ENCODE results near the gene CCT3. TPM values are rescaled to one million over a fixed set of nuclear protein-coding genes. Genes with fewer than 3 reads are reported as not detected.

CCT3 gene
- total RNA-seq, 2 donors from 2014 or later: 229 to 347 TPM

DNA sequence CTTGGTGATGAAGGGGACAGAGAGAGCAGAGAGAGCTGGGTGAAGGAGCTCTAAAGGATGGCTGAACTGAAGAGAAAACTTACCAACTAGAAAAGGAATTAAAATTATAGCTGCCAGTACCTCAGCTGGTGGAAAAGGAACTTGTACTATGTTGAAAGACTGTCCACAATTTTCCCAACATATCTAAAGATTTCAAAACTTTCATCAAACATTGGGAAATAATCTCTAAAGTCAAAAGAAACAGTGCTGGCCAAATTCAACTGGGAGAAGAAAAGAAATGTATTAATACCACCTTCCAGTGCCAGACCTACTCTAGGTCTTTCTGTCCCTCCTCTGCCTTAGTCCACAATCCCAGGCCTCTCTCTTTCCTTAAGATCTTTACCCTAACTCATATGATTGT, 61.6 kb downstream of the CCT3 start:
- no peak overlapping the region for H3K27ac Mint-ChIP-seq
- H3K36me3 Mint-ChIP-seq: peaks cover 35 to 42% of the 10 kb centered on the region in 2 donors

DNA sequence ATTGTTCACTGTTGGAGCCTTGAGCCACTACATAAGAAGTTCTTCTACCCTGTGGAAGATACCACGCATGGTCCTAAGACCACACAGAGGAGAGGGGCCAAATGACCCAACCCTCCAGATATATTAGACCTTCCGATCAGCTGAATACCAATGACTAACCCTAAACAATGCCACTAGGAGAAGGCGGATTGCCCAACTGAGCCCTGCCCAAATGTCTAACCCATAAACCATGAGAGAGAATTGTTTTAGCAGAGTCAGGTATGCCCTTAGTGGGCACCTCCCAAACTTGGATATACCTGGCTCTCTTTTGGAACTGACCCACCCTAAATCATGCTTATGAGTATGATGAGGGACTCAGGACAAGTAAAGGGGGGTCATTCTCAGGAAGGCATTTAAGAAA, 67.8 kb downstream of the CCT3 start:
- DNase-seq (ENCODE audit: low spot score in 2 of 2): no peak
- Mint-ChIP-seq H3K9me3 (no peaks in the 10 kb centered on the region), H3K27ac (peak overlapping the region in 1 of 2 donors; percentile 36), H3K36me3 (peaks cover 23 to 44% of the 10 kb centered on the region in 2 donors)
- no peak for ATAC-seq

More for the DNA sequence above, 61.6 kb downstream of the CCT3 start:
- no peaks in the 10 kb centered on the region for H3K9me3 Mint-ChIP-seq
- DNase-seq (ENCODE audit: low spot score in 2 of 2): no peak
- ATAC-seq: no peak

DNA sequence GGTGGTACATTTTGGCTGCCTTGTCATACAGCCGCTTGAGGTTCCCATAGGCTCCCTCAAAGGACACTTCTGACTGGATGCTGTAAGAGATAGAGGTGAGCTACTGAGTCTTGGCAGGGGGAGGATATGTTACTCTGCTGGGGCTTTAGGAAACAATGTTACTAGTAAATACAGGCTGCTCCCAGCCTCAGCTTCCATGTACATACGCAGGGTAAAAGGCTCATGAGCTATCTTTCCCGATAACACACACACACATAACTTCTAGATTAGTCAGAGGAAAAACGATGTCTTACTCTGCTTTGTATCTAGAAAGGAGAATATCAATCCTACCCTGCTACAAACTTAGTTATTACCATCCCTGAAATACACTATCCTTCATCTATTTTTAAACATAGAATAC, 69.8 kb downstream of the CCT3 start:
- peaks cover 27 to 51% of the 10 kb centered on the region in 2 donors for H3K36me3 Mint-ChIP-seq
- ATAC-seq (no peak), DNase-seq (ENCODE audit: low spot score in 2 of 2) (no peak)
- H3K27ac Mint-ChIP-seq: no peak overlapping the region
- H3K9me3 Mint-ChIP-seq: no peaks in the 10 kb centered on the region

DNA sequence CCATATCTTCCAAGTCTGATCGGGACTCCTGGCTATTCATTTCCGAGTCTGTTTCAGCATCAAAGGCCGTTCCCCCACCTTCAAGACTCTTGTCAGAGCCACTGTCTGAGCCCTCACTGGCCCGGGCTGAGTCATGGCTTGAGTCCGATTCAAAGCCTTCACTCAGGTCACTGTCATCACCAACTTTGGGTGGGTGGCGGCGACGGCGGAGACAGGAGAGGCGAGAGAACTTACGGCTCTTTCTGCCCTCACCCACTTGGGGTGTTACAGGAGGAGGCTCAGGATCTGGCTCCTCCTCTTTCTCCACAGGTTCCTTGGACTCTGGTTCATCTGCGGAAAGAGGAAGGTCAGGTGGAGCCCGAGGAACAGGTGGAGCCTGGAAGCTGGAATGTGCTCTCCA, 72.0 kb downstream of the CCT3 start:
- ATAC-seq (peak in 1 of 2 donors; percentile 8), DNase-seq (ENCODE audit: low spot score in 2 of 2) (no peak)
- Mint-ChIP-seq H3K36me3 (peaks cover 32 to 55% of the 10 kb centered on the region in 2 donors), H3K27ac (peak overlapping the region in 1 of 2 donors; percentile 15), H3K9me3 (no peaks in the 10 kb centered on the region)

DNA sequence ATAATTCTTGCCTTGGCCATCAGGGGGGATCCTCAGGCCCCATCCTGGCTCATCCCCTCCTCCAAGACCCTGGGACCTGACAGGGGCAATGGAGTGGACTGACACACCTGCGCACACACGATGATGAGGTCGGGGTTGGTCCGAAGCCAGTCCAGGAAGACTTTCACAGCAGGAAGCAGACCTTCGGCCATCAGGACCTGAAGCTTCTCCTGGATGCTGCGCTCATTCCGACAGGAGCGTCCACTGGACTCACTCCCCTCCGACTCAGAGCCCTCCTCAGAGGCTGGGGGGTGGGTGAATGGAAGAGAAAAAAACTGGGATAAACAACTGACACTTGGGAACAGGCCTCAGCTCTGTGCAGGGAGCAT, 74.8 kb downstream of the CCT3 start:
- H3K27ac Mint-ChIP-seq: peak overlapping the region in 1 of 2 donors; percentile 18
- ATAC-seq (no peak), DNase-seq (ENCODE audit: low spot score in 2 of 2) (no peak)
- peaks cover 46 to 62% of the 10 kb centered on the region in 2 donors for H3K36me3 Mint-ChIP-seq
- no peaks in the 10 kb centered on the region for H3K9me3 Mint-ChIP-seq

DNA sequence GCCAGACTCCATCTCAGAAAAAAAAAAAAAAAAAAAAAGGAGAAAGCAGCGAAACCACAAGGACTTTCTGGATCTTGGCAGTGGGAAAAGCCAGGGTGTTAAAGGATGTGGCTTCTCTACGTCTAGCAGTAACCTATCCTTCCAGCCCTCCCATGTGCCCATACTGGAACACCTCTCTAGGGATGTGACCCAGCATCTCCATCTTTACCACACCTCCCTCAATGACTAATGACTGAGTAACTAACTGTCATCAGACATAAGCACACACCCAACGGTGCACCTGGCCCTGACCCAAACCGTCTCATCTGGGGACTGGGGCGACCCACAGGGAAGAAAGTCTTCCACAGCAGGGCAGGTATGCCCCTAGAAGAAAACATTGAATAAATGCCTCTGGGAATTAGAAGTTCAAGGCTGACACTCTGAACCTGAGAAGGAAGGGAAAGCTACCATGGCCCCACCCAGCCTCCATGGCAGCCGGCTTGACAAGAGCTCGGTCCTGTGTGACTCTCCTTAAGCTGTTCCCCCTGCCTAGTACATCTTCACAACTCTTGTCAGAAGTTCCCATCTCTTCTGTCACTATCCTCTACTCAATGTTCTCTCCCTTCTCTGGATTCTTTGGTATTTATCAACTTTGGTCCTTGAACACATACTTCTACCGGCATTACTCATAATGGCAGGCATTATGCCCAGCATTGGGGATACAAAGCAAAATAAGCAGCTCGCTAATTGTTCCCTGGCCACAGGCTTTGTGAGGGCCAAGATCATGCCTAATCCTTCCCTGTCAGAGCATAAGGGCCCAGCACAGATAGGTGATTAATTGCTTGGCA, 75.4 kb downstream of the CCT3 start:
- peak; percentile 59 to 96 for ATAC-seq

DNA sequence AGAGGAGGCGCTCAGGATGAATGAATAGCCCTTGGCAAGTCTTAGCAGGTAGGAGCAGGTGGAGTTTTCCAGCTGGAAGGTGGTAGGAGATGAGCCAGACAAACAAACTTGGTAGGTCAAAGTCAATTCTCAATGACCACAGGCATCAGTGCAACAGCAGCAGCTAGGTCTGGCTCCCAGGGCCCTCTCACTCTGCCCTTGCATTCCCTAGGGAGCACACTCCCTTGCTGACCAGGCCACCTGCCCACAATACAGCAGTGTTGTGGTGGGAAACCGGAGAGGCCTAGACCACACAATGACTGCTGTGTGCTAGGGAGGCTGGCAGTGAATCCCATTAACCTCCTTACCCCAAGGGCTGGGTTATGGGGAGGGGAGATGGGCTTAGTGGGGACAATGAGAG, 77.2 kb downstream of the CCT3 start:
- ATAC-seq (no peak), DNase-seq (ENCODE audit: low spot score in 2 of 2) (no peak)
- Mint-ChIP-seq H3K9me3 (no peaks in the 10 kb centered on the region), H3K36me3 (peaks cover 40 to 46% of the 10 kb centered on the region in 2 donors), H3K27ac (peak overlapping the region in 1 of 2 donors; percentile 87)

More for the DNA sequence above, 75.4 kb downstream of the CCT3 start:
- no peak for DNase-seq (ENCODE audit: low spot score in 2 of 2)
- peaks cover 46 to 62% of the 10 kb centered on the region in 2 donors for H3K36me3 Mint-ChIP-seq
- no peaks in the 10 kb centered on the region for H3K9me3 Mint-ChIP-seq
- H3K27ac Mint-ChIP-seq: peak overlapping the region; percentile 18 to 58

DNA sequence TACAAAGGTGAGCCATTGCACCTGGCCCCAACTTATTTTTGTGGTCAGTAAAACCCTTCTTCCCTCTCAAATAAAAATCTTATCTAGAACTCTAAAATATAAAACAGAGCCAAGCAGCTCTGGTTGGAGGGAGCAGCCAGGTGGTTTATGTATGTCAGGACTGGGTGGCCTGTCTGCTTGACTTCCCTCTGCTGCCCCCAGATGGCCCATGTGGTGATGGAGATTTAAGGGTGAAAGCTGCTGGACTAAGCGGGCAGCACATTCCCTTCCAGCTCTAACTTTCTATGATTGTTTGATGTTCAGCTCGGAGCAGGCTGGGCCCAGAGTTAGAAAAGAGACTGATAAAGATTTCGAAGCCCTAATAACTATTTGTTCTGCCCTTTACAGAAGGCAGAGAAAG, 78.3 kb downstream of the CCT3 start:
- H3K27ac Mint-ChIP-seq: peak overlapping the region; percentile 13 to 63
- peaks cover 34 to 37% of the 10 kb centered on the region in 2 donors for H3K36me3 Mint-ChIP-seq
- DNase-seq (ENCODE audit: low spot score in 2 of 2) (no peak), ATAC-seq (no peak)
- no peaks in the 10 kb centered on the region for H3K9me3 Mint-ChIP-seq

Other genes starting within 250 kb of the CCT3 start
- 100 to 1,000 TPM; 116 to 147 TPM for gene LMNA, start 223.6 kb downstream of the CCT3 start, total RNA-seq
- 10 to 100 TPM; 10.5 to 36.2 TPM for gene SEMA4A, start 184.7 kb downstream of the CCT3 start, total RNA-seq
- 10 to 100 TPM; 79.1 to 82.1 TPM for gene SLC25A44, start 144.2 kb downstream of the CCT3 start, total RNA-seq
- 100 to 1,000 TPM; 120 to 156 TPM for gene PMF1, start 125.3 kb downstream of the CCT3 start, total RNA-seq
- 1 to 10 TPM; 4.3 to 9.7 TPM for gene BGLAP, start 96.1 kb downstream of the CCT3 start, total RNA-seq
- 1 to 10 TPM; 9.3 to 9.5 TPM for gene PAQR6, start 90.2 kb downstream of the CCT3 start, total RNA-seq
- gene SMG5, start 55.5 kb downstream of the CCT3 start, total RNA-seq: 100 to 1,000 TPM in 1 of 2 donors, 10 to 100 TPM in 1; 80.4 to 115 TPM
- gene TMEM79, start 54.0 kb downstream of the CCT3 start, total RNA-seq: 10 to 100 TPM; 11.0 to 24.4 TPM
- gene GLMP, start 42.6 kb downstream of the CCT3 start, total RNA-seq: 10 to 100 TPM; 16.2 to 25.9 TPM
- not detected for gene VHLL, start 39.0 kb downstream of the CCT3 start, total RNA-seq
- gene TSACC, start 234 bp upstream of the CCT3 start, total RNA-seq: under 1 TPM in 1 of 2 donors, not detected in 1; 0.76 TPM
- not detected for gene RHBG, start 30.9 kb upstream of the CCT3 start, total RNA-seq
- gene MEF2D, start 162.5 kb upstream of the CCT3 start, total RNA-seq: 10 to 100 TPM; 31.7 to 62.5 TPM
- 10 to 100 TPM in 1 of 2 donors, 1 to 10 TPM in 1; 5.1 to 30.5 TPM for gene IQGAP3, start 234.3 kb upstream of the CCT3 start, total RNA-seq
- gene TTC24, start 241.4 kb upstream of the CCT3 start, total RNA-seq: 1 to 10 TPM; 4.5 to 6.8 TPM

All from activated naive CD4-positive, alpha-beta T cell treated with anti-CD3 and anti-CD28 coated beads, Interleukin-2, amount 50 U/mL, for 72 hours (primary cell).